Stimulated activated CD4-positive, alpha-beta T cell treated with anti-CD3 and anti-CD28 coated beads, Interleukin-12 subunit alpha, Interleukin-12 subunit beta, amount 100 ng/mL, for 4 hours (primary cell): ENCODE measurements around the gene ANKS1A.
"Not testable (repeated sequence)": the region's sequence is repeated elsewhere in the genome, so short reads cannot be mapped to it uniquely, and the experiment has no call there.

Experiments used
- DNase-seq: peaks from one replicate; pipeline ENCODE4 v3.0.0-alpha.2; 2020

The ANKS1A gene

DNA sequence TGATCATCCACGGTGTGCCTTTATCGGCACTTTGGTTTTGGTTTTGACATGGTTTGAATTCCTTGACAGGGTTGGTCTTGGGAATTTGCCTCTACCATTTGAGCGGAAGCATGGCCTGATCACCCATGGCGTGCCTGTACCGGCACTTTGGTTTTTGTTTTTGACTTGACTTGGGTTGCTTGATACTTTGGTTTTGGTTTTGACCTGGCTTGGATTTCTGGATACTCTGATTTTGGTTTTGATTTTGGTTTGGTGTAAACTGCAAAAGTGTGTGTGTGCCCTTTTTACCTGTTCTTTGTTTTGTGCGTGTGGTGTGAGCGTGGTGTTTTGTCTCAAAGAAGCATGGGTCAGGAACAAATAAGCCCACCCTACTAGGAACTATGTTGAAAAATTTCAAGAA lies 110.1 kb downstream of the ANKS1A start:
- DNase-seq, result not testable (repeated sequence)

DNA sequence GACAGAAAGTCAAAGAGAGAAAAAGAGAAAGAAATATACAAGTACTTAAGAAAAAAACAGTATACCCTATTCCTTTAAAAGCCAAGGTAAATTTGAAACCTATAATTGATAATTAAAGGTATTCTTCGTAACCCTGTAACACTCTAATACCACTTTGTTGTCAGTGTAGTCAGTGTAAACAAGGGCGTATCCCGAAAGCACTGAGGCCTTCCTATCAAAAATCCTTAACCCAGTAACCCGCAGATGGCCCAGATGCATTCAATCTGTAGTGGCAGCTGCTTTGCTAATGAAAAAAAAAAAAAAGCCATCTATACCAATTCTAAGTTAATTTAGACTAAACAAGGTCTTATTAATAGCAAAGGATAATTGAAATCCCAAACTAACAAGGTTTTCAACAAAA lies 110.9 kb downstream of the ANKS1A start:
- not testable (repeated sequence) for DNase-seq

- not testable (repeated sequence) for DNase-seq
These were observed 112.3 kb downstream of the ANKS1A start for GRCh38 chr6:35001349-35001748.

DNA sequence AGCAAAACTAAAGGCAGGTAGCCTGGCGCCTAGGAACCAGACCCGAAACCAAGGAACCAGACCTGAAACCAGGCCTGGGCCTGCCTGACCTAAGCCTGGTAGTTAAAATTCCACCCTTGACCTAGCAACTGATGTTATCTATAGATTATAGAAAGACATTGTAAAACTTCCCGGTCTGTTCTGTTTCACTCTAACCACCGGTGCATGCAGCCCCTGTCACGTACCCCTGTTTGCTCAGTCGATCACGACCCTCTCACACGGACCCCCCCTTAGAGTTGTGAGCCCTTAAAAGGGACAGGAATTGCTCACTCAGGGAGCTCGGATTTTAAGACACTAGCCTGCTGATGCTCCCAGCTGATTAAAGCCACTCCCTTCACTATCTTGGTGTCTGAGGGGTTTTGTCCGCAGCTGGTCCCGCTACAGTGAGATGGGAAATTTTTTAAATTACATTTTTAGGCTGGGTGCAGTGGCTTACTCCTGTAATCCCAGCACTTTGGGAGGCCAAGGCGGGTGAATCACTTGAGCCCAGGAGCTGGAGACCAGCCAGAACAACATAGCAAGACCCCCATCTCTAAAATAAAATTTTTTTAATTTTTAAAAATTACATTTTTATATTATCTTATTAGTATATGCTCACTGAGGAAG lies 115.0 kb downstream of the ANKS1A start:
- DNase-seq, result not testable (repeated sequence)

DNA sequence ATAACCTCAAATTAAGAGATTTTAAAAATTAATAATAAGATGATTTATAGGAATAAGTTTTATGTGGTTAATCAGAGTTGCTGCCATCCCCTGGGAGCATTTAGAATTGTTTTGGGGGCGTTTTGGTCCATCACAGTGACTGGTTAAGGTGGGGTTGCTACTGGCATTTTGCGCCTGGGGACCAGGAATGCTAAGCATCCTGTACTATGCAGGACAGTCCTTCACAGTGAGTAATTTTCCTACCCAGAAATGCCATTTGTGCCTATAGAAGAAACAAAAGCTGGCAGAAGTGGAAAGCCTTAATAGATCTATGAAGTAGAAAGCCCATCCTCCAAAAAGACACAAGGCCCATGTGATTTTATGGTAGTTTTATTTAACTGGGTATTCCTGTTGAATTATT lies 118.0 kb downstream of the ANKS1A start:
- DNase-seq, result no peak

DNA sequence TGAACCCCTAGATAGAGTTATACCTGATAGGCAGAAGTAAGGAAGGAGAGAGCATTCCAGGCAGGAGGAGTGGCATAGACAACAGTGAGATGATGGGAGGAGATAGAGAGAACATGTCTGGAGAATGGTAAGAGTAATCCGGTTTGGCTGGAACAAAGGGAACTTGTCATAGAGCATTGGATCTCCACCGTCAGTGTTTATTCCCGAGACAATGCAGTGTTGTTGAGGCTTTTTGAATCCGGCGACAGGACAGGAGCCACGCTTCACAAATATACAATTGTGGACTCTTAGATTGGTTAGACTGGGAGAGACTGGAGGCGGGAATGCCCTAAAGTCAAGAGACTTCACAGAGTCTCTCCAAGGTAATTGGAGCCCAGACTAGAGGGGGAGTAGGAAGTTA lies 119.8 kb downstream of the ANKS1A start:
- DNase-seq, result no peak

DNA sequence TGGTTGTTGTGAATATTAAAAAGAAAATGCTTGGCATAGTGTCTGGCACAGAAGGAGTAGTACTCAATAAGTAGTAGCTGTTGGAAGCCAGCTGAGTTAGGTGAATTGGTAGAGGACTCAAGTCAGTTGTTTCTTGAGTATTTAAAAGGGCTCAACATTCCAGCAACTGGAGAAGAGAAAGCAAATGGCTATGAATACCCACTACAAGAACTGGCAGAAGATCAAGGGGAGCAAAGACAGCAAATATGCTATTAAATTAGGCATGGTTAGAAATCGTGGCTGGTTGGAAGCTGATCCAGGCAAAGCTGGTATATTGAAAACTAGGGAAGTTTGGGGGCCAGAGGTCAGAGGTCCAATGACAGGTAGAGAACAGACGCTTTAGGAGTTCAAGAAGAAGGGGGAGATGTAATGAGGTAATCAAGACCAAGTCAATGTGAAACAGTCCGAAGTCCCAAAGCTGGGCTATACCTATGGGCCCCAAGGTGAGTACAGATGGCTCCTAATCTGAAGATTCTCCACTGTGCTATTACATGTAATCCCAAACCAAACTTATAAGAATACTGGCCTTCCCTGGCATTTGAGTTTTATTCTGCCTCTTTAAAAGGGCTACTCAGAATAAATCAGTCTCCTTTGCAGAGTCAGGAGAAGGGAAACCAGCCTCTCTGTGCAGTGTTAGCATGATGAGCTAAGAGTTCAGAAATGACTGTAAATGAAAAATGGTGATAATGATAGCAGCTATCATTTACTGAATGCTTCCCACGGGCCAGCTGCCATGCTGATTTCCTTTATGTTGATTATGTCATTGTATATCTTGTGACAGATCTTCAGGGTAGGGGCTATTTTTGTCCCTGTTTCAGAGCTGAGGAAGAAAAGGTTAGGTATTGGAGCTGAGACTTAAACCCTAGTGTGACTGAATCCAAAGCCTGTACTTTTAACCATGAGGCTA lies 122.3 kb downstream of the ANKS1A start:
- DNase-seq, result no peak

GRCh38 chr6:35013701-35014100 lies 124.6 kb downstream of the ANKS1A start:
- no peak for DNase-seq

GRCh38 chr6:35014341-35014740 lies 125.3 kb downstream of the ANKS1A start:
- DNase-seq, result no peak

DNA sequence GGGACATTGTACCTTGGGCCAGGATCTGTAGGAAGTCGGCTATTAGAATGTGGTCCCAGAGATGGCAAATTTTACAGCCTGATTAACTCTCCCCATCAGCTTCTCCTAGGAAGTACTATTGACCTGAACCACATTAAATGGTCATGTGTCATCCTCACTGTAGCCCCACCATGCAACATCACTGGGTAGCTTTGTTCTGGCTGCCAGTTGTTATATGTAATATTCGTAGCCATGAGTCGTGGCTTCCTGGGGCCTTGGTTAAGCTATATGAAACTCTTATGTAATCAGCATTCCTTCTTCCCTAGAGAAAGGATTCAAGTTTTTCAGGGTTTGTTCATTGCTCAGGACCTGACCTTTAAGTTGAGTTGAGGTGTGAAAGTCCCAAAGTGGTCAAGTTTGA lies 125.7 kb downstream of the ANKS1A start:
- no peak for DNase-seq

DNA sequence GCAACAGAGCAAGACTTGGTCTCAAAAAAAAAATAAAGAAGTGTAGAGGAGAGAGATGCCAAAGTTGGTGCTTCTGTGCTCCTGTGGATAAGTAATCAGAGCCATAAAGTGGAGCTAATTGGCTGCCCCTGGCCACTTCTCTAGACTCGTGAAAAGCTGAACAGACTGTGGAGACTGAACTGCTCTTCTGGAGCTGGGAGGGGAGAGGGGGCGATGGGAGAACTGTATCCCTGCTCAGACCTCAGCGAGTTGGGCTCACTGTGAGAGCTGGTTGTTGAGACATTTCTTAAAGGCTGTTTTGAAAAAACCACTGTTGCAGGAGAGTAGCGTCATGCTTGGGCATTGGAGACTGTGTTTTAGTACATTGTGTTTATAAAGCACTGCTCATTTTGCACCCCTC lies 126.4 kb downstream of the ANKS1A start:
- DNase-seq, result no peak

- DNase-seq, result no peak
These were observed 126.9 kb downstream of the ANKS1A start for GRCh38 chr6:35015996-35016395.

DNA sequence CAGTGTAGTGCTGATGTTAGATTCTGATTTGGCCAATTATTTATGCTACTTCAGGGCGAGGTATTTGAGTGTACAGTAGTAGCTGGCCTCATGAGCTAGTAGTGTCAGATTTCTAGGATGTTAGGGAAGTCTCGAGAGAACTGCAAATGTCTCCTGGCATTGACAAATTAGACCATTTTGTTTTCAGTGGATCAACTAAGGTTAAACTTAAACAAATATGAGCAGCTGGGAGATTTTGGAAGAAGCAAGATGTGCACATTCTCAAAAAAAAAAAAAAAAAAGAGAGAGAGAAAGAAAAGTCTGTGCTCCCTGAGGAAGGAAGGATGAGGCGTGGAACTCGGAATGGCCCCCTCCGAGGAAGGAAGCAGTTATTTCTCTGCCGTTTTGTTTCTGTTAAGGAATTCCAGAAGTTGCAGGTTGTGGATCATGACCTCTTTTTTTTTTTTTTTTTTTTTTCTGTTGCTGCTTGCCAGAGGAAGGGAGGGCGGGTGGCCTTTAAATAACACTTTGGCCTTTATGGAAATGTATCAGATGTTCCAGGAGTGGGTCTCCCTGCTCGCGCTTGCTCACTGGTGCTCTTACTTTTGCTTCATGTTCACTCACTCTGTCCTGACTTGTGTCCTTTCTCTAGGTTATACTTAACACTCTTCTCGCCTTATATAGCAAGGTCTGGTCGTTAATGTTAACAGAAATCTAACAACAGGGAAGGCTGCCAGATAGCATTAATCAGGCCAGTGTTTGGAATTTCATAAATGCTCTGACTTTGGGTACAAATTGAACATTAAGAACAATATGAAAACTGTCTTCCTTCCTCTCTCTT lies 127.7 kb downstream of the ANKS1A start:
- no peak for DNase-seq

DNA sequence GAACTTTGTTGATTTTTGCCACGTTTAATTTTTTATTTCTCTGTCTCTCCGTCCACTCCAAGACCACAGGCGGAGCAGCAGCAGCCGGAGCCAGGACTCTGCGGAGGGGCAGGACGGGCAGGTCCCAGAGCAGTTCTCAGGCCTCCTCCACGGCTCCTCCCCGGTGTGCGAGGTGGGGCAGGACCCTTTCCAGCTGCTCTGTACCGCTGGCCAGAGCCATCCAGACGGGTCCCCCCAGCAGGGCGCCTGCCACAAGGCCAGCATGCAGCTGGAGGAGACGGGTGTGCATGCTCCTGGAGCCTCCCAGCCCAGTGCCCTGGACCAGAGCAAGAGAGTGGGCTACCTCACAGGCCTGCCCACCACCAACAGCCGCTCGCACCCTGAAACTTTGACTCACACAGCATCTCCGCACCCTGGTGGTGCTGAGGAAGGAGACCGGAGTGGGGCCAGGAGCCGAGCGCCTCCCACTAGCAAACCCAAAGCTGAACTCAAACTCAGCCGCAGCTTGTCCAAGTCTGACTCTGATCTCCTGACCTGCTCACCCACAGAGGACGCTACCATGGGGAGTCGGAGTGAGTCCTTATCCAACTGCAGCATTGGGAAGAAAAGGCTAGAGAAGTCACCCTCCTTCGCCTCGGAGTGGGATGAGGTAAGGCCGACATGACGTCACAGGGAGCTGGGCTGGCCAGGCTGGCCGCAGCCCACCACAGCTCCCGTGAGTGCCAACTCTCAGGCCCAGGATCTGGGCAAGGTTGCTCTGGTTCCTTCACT lies 128.5 kb downstream of the ANKS1A start:
- no peak for DNase-seq

DNA sequence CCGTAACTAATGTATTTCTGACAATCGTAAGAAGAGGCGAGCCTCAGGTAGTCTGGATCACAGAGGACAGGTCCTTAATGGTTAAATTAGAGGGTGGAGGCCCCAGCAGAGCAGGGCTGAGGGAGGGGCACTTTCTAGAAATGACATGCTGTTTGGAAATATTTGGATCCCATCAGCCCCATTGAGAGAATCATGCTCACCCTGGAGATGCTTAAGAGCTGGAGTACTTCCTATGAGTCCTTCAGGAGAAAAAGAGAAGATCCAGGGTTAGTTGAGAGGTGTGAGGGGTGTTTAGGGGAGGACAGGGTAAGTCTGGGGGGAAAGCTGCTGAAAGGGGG lies 129.1 kb downstream of the ANKS1A start:
- DNase-seq, result no peak

DNA sequence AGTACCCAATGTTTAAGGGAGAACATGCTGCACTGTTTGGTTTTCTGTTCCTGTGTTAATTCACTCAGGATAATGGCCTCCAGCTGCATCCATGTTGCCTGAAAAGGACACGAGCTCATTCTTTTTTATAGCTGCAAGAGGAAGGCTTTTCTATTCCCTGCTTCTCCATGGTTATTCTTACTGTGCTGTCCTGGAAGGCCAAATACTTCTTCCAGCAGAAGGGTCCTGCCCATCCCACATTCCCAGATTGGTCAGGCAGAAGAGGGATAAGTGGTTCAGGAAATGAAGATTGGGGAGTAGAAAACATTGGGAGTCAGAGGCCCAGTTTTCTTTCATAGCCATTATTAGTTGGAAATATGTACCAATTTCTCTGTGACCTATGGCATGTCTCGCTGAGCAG lies 129.7 kb downstream of the ANKS1A start:
- no peak for DNase-seq

GRCh38 chr6:35019171-35019570 lies 130.1 kb downstream of the ANKS1A start:
- no peak for DNase-seq

- DNase-seq, result no peak
These were observed 130.8 kb downstream of the ANKS1A start for GRCh38 chr6:35019831-35020230.

GRCh38 chr6:35021004-35021403 lies 131.9 kb downstream of the ANKS1A start:
- no peak for DNase-seq

GRCh38 chr6:35023091-35024000 lies 134.3 kb downstream of the ANKS1A start:
- DNase-seq, result no peak

GRCh38 chr6:35024551-35025054 lies 135.5 kb downstream of the ANKS1A start:
- no peak for DNase-seq
